Parathyroid adenoma (tissue), 2 donors: Measurements from ENCODE around the gene TMEM101.
"Not testable (repeated sequence)": the region's sequence is repeated elsewhere in the genome, so short reads cannot be mapped to it uniquely, and the experiment has no call there.

Source experiments
- H2AFZ ChIP-seq: fragments of 300-600 bp; sonication (generic); one replicate; pipeline ENCODE4 v1.7.0; 2017; ENCODE audit warnings: antibody characterized with exemption, mild to moderate bottlenecking
- H3K27ac ChIP-seq: fragments of 300-600 bp; sonication (generic); one replicate; pipeline ENCODE4 v1.7.0; 2017
- H3K27me3 ChIP-seq: fragments of 300-600 bp; sonication (generic); one replicate; pipeline ENCODE4 v1.7.0; 2017; ENCODE audit warnings: low read length; ENCODE audit not compliant: control insufficient read depth, insufficient read depth
- H3K36me3 ChIP-seq: fragments of 300-600 bp; sonication (generic); one replicate; pipeline ENCODE4 v1.7.0; 2017; ENCODE audit warnings: low read length; ENCODE audit not compliant: control insufficient read depth, insufficient read depth
- H3K4me1 ChIP-seq: fragments of 300-600 bp; sonication (generic); one replicate; pipeline ENCODE4 v1.7.0; 2017; ENCODE audit warnings: control low read depth
- H3K4me2 ChIP-seq: fragments of 300-600 bp; sonication (generic); one replicate; pipeline ENCODE4 v1.7.0; 2017; ENCODE audit warnings: low read length
- H3K4me3 ChIP-seq: fragments of 300-600 bp; sonication (generic); one replicate; pipeline ENCODE4 v1.7.0; 2017; ENCODE audit warnings: low read depth, low read length
- H3K79me2 ChIP-seq: fragments of 300-600 bp; sonication (generic); one replicate; pipeline ENCODE4 v1.7.0; 2017; ENCODE audit warnings: control low read depth
- H3K9ac ChIP-seq: fragments of 300-600 bp; sonication (generic); one replicate; pipeline ENCODE4 v1.7.0; 2017; ENCODE audit warnings: mild to moderate bottlenecking
- H3K9me3 ChIP-seq: fragments of 300-600 bp; sonication (generic); one replicate; pipeline ENCODE4 v1.7.0; 2017; ENCODE audit warnings: low read length; ENCODE audit not compliant: control insufficient read depth
- TF ChIP-seq, protein P1 (sequence below): fragments of 300-600 bp; sonication (generic); IDR thresholded peaks from one replicate; pipeline ENCODE4 v1.7.0; 2017; ENCODE audit warnings: antibody characterized with exemption, mild to moderate bottlenecking
- donor health status: primary hyperparathyroidism.

Gene TMEM101

DNA sequence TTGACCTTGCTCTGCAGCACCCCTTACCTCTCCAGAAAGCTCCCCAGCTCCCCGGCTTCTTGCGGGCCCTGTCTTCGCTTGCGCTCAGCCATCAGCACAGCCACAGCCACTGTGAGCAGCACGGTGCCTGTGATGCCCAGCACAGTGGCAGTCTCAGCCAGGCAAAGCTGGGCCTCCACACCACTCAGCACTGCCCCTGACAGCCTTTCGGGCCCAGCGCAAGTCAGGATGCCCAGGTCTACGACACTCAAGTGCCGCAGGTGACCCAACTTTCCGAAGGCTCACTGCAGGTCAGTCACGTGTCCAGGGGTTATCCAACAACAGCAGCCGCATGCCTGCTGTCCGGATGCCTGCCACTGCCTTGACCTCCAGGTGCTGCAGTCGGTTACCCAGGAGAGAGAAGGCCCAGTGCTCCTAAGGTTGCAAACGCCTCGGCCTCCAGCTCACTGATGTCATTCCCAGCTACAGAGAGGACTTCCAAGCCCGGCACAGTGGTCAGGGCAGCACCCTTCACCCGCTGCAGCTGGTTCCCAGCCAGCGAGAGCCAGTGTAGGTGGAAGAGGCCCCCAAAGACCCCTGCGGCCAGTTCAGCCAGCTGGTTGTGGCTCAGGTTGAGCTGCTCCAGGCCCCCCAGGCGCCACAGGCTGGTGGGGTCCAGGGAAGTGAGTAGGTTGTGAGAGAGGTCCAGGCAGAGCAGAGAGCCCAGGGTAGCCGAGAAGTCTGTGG lies 8.9 kb upstream of the TMEM101 start:
- Histone ChIP-seq H3K4me3 (no peak overlapping the region), H3K4me1 (peaks cover 8% of the 10 kb centered on the region), H3K79me2 (no peaks in the 10 kb centered on the region), H3K27me3 (no peaks in the 10 kb centered on the region), H3K9me3 (no peaks in the 10 kb centered on the region), H2AFZ (no peak overlapping the region), H3K9ac (no peak overlapping the region), H3K4me2 (no peak overlapping the region), H3K36me3 (no peaks in the 10 kb centered on the region), H3K27ac (no peak overlapping the region)
- TF ChIP-seq, protein P1, sequence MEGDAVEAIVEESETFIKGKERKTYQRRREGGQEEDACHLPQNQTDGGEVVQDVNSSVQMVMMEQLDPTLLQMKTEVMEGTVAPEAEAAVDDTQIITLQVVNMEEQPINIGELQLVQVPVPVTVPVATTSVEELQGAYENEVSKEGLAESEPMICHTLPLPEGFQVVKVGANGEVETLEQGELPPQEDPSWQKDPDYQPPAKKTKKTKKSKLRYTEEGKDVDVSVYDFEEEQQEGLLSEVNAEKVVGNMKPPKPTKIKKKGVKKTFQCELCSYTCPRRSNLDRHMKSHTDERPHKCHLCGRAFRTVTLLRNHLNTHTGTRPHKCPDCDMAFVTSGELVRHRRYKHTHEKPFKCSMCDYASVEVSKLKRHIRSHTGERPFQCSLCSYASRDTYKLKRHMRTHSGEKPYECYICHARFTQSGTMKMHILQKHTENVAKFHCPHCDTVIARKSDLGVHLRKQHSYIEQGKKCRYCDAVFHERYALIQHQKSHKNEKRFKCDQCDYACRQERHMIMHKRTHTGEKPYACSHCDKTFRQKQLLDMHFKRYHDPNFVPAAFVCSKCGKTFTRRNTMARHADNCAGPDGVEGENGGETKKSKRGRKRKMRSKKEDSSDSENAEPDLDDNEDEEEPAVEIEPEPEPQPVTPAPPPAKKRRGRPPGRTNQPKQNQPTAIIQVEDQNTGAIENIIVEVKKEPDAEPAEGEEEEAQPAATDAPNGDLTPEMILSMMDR: no peak

DNA sequence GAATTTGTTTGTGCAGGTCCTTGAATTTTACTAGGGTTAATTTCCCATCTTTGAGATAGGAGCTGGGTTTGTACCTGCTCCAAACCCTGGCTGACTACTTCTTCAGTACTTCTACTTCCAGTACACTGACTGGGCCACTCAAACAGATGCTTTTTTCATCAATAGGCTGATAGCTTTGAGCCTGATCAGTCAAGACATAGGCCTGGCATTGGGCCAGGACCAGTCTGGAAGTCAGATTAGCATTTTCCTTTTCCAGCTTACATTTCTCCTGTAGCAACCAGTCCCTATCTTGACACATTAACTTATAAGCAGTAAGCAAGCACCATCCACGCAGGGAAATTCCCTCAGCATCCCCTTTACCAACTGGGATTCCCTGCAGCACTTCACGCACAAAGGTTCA lies 7.5 kb upstream of the TMEM101 start:
- Histone ChIP-seq H3K79me2 (no peaks in the 10 kb centered on the region), H3K27me3 (no peaks in the 10 kb centered on the region), H3K4me2 (no peak overlapping the region), H3K4me3 (no peak overlapping the region), H2AFZ (no peak overlapping the region), H3K36me3 (no peaks in the 10 kb centered on the region), H3K27ac (no peak overlapping the region), H3K9me3 (no peaks in the 10 kb centered on the region), H3K4me1 (peaks cover 8% of the 10 kb centered on the region), H3K9ac (no peak overlapping the region)
- TF ChIP-seq, protein P1: no peak

DNA sequence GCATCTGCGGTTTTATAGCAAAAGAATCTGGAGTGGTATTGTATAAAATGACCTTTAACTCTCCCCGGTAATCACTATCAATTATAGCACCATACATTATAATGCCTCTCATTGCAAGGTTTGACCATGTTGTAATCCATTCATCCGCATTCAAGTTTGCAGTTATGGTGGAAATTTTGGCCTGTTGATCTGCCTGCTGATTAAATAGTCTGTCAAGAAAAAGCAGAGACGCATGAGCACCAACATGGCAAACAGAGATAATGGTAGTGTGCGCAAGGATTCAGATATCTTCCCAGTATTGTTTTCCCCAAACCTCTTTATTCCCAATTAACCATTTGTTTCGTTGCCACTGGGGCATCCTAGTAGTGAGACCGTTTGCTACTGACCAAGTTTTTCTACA lies 6.5 kb upstream of the TMEM101 start:
- not testable (repeated sequence) for H3K4me3 ChIP-seq, H3K4me2 ChIP-seq, H2AFZ ChIP-seq, H3K9me3 ChIP-seq, H3K27ac ChIP-seq, H3K9ac ChIP-seq, H3K36me3 ChIP-seq, H3K79me2 ChIP-seq, H3K4me1 ChIP-seq, H3K27me3 ChIP-seq

DNA sequence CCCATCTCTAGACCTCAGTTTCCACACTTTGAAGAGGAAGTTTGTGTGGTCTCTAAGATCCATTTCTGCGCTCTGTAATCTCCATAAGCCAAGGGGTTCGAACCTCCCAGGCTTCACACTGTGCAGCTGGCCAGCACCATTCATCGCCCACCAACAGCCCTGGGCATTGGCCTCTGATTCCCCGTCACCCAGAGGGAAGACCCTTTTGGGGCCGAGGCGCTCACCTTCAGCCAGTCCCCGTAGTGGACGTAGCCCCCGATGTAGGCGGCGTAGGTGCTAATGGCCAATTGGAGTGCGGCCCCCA lies 678 bp downstream of the TMEM101 start:
- H3K9me3 ChIP-seq: no peaks in the 10 kb centered on the region

DNA sequence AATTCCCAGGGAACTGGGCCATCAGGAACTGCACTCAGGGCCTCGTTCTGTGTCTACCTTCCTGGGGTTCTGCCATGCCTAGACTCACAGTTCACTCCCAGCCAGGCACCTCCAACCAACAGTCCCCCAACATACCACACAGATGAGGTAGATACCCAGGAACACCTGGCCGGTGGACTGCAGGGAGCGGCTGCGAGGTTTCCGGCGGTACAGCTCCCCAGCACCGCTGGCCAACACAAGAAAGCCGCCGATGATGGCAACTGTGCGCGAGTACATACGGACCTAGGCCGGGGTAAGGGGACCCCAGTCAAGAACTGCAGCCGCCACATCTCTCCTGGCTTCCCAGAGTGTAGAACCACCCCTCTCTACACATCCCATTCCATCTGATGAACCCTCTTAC lies 1.9 kb downstream of the TMEM101 start:
- no peak overlapping the region for H3K4me3 ChIP-seq
- no peaks in the 10 kb centered on the region for H3K36me3 ChIP-seq
- no peak overlapping the region for H3K9ac ChIP-seq
- no peaks in the 10 kb centered on the region for H3K27me3 ChIP-seq
- no peaks in the 10 kb centered on the region for H3K79me2 ChIP-seq
- H2AFZ ChIP-seq: no peak overlapping the region
- H3K4me2 ChIP-seq: no peak overlapping the region
- no peaks in the 10 kb centered on the region for H3K9me3 ChIP-seq
- no peak overlapping the region for H3K27ac ChIP-seq
- TF ChIP-seq, protein P1: no peak
- H3K4me1 ChIP-seq: peaks cover 8% of the 10 kb centered on the region

More for the DNA sequence above, 678 bp downstream of the TMEM101 start:
- peak overlapping the region; percentile 92 for H3K4me2 ChIP-seq
- H2AFZ ChIP-seq: peak overlapping the region; percentile 87
- H3K4me1 ChIP-seq: peaks cover 4% of the 10 kb centered on the region
- H3K4me3 ChIP-seq: peak overlapping the region; percentile 99
- H3K79me2 ChIP-seq: no peaks in the 10 kb centered on the region
- no peaks in the 10 kb centered on the region for H3K36me3 ChIP-seq
- TF ChIP-seq, protein P1: no peak
- H3K27me3 ChIP-seq: no peaks in the 10 kb centered on the region
- H3K27ac ChIP-seq: peak overlapping the region; percentile 77
- H3K9ac ChIP-seq: peak overlapping the region; percentile 16
